Neutrophil (primary cell): ENCODE results near the gene TST.

ENCODE experiments used
- H3K27ac ChIP-seq: fragments of 200-600 bp; sonication (generic); 2 replicates; pipeline ENCODE4 v1.5.1; 2016; ENCODE audit warnings: mild to moderate bottlenecking, moderate library complexity
- H3K27me3 ChIP-seq: fragments of 200-600 bp; sonication (generic); 2 replicates; pipeline ENCODE4 v1.6.0; 2016; ENCODE audit warnings: mild to moderate bottlenecking
- H3K36me3 ChIP-seq: fragments of 200-600 bp; sonication (generic); 2 replicates; pipeline ENCODE4 v1.5.1; 2017
- H3K4me1 ChIP-seq, 2 experiments: fragments of 200-600 bp in 1 of 2; sonication (generic) in 1 of 2; 1 replicate in 1 of 2; 2 replicates in 1 of 2; pipeline versions ENCODE4 v1.5.1 to v1.6.1; 2013 to 2016; ENCODE audit warnings: low read depth in 1 of 2, low read length in 1 of 2, mild to moderate bottlenecking in 1 of 2, moderate library complexity in 1 of 2; ENCODE audit not compliant: control insufficient read depth in 1 of 2, insufficient read depth in 1 of 2
- H3K4me3 ChIP-seq, 2 experiments: fragments of 200-600 bp in 1 of 2; sonication (generic) in 1 of 2; 1 replicate in 1 of 2; 2 replicates in 1 of 2; pipeline ENCODE4 v1.5.1; 2013 to 2016; ENCODE audit warnings: low read depth in 1 of 2, low read length in 1 of 2, mild to moderate bottlenecking in 1 of 2, moderate library complexity in 1 of 2
- H3K9me3 ChIP-seq: fragments of 200-600 bp; sonication (generic); 2 replicates; pipeline ENCODE4 v1.5.1; 2016
- TF ChIP-seq, protein P1 (sequence below): fragments of 200-600 bp; sonication (generic); IDR thresholded peaks from 2 replicates; pipeline ENCODE4 v1.5.1; 2016; ENCODE audit warnings: antibody characterized with exemption

The TST gene

DNA sequence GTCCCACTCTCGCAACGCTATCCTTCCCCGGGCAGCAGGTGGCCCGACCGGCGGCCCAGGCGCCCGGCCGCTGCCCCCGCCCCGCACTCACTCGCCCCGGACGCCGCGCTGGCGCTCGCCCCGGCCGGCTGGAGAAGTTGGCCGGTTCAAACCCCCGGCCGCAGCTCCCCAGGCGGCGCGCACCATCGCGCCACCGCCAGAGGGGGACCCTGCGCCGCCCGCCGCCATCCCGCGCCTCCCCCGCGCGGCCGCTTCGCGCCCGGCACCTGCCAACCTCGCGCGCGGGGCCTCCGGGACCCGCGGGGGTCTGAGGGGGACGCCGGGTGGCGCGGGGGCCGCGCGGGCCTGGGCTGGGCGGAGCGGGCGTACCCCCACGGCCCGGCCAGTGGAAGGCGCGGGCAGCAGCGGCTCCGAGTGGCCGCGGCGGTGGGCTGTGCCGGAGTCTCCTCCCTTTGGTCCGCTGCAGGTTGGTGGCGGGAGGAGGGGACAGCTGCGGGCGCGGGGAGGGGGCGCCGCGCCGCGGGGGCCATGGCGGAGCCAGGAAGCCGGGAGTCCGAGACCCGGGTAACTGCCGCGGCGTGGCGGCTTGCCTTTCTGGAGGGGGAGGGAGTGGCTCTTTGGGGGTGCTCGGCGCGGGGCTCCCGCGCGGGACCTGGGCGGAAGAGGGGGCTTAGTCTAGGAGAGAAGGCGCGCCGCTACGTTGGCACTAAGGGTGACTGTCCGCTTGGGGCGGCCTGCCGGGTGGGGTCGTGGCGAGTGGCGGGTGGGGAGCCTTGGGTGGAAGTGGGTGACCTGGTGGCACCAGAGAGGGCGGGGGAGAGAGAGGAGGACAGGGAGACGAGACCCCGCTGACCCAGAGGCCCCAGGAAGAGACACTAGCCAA is at the start of gene TST, which contains the start of gene MPST:
TST (minus strand) TSS at position 139 of the 883 bp plus-strand sequence. CDS start 715 bp downstream, outside the sequence.
MPST (plus strand) TSS at position 434 of the 883 bp plus-strand sequence; CDS start at position 529, 95 bp downstream.
- Histone ChIP-seq H3K4me1 (peaks cover 36 to 37% of the 10 kb centered on the region in 2 experiments), H3K36me3 (peaks cover 18% of the 10 kb centered on the region), H3K4me3 (peak within 1 kb of the TSS; percentile 89 to 91), H3K27me3 (no peaks in the 10 kb centered on the region), H3K9me3 (no peaks in the 10 kb centered on the region), H3K27ac (peak within 1 kb of the TSS; percentile 91)
- TF ChIP-seq, protein P1, sequence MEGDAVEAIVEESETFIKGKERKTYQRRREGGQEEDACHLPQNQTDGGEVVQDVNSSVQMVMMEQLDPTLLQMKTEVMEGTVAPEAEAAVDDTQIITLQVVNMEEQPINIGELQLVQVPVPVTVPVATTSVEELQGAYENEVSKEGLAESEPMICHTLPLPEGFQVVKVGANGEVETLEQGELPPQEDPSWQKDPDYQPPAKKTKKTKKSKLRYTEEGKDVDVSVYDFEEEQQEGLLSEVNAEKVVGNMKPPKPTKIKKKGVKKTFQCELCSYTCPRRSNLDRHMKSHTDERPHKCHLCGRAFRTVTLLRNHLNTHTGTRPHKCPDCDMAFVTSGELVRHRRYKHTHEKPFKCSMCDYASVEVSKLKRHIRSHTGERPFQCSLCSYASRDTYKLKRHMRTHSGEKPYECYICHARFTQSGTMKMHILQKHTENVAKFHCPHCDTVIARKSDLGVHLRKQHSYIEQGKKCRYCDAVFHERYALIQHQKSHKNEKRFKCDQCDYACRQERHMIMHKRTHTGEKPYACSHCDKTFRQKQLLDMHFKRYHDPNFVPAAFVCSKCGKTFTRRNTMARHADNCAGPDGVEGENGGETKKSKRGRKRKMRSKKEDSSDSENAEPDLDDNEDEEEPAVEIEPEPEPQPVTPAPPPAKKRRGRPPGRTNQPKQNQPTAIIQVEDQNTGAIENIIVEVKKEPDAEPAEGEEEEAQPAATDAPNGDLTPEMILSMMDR, result peak; percentile 43

DNA sequence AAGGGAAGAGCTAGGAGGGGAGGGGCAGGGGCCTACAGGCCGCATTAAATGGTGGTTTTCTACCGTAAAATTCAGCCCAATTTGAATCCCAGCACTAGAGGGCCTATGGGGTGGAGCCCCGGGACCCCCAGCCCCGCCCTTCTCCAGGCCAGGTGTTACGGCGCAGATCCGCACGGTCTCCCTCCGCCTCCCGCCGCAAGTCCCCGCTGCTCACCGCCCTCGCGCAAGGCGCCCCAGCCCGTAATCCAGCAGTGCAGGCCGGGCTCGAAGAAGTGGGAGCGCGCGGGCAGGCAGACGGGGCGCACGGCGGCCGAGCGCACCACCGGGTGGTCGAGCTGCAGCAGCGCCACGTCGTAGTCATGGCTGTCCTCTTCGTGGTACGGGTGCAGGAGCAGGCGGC is 49.6 kb upstream of the TST start:
- TF ChIP-seq, protein P1, result no peak
- Histone ChIP-seq H3K4me3 (no peak overlapping the region), H3K27ac (no peak overlapping the region), H3K4me1 (no peaks in the 10 kb centered on the region), H3K27me3 (peaks cover 55% of the 10 kb centered on the region), H3K36me3 (no peaks in the 10 kb centered on the region), H3K9me3 (no peaks in the 10 kb centered on the region)

DNA sequence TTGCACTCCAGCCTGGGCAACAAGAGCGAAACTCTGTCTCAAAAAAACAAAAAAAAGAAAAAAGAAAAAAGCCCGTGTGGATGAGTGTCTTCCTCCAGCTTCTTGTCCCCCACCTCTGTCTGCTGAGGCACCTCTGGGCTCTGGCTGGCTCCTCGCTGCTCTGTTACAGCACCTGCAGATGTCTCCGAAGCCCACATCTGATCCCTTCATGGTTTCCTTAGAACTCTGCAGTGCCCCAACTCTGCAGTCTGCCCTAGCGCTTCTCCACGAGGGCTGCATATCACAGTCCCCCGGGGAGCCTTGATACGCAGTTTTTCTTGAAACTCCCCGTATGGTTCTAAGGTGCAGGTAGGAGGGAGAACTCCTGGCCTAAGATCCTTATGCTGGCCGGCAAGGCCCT is 48.2 kb upstream of the TST start:
- Histone ChIP-seq H3K4me3 (no peak overlapping the region), H3K27me3 (peaks cover 55% of the 10 kb centered on the region), H3K27ac (no peak overlapping the region), H3K36me3 (no peaks in the 10 kb centered on the region), H3K9me3 (no peaks in the 10 kb centered on the region), H3K4me1 (no peaks in the 10 kb centered on the region)
- TF ChIP-seq, protein P1, result no peak

DNA sequence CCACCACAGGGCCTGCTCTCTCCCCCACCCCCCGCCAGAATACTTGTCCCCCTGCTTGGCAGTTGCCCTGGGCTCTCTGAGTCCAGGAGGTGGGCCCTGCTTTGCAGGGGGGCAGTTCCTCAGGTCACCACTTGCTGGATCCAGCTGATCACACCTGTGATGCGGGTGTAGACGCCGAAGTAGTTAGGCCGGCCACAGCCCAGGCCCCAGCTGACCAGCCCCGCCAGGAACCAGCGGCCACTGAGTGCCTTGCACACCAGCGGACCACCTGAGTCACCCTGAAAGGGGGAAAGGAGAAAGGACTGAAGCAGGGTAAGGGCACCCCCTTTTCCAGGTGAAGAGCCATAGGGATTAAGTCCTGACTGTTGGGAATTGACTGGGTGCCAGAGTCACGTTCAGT is 46.7 kb upstream of the TST start:
- Histone ChIP-seq H3K36me3 (no peaks in the 10 kb centered on the region), H3K27me3 (peaks cover 47% of the 10 kb centered on the region), H3K4me1 (no peaks in the 10 kb centered on the region), H3K4me3 (no peak overlapping the region), H3K9me3 (no peaks in the 10 kb centered on the region), H3K27ac (no peak overlapping the region)
- TF ChIP-seq, protein P1, result no peak

DNA sequence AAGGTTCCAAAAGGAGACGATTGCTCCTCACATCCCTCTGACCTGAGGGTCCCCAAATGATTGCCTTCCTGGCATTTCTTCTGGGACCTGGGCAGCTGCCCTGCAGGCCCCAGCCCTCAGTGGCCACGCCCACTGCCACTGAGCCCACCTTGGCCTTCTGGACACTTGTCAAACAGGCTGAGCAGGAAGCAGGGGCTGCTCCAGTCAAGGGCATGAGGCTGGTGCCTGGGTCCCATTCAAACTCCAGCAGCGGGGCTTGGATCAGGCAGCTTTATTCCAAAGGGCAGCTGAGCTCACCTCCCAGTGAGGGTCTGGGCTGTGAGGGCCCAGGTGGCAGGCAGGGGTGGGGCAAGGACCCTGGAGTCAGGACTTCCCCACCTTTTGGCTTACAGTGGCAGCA is 45.9 kb upstream of the TST start:
- no peaks in the 10 kb centered on the region for H3K9me3 ChIP-seq
- H3K27me3 ChIP-seq, result peaks cover 39% of the 10 kb centered on the region
- H3K36me3 ChIP-seq, result no peaks in the 10 kb centered on the region
- TF ChIP-seq, protein P1, result no peak
- no peak overlapping the region for H3K4me3 ChIP-seq
- no peak overlapping the region for H3K27ac ChIP-seq
- H3K4me1 ChIP-seq, result no peaks in the 10 kb centered on the region
